IPS-18c (cell line): ENCODE data around the gene CCSER2.
"Not testable (repeated sequence)": the region's sequence is repeated elsewhere in the genome, so short reads cannot be mapped to it uniquely, and the experiment has no call there.

Experiments used
- H3K4me3 ChIP-seq: 2 replicates; pipeline ENCODE4 v1.7.0; 2013; ENCODE audit warnings: low read depth, mild to moderate bottlenecking, low read length, moderate library complexity; ENCODE audit not compliant: insufficient read depth
- H3K9me3 ChIP-seq: one replicate; pipeline ENCODE4 v1.6.1; 2013; ENCODE audit warnings: mild to moderate bottlenecking, low read length, moderate library complexity; ENCODE audit not compliant: control insufficient read depth, insufficient read depth

CCSER2 gene

DNA sequence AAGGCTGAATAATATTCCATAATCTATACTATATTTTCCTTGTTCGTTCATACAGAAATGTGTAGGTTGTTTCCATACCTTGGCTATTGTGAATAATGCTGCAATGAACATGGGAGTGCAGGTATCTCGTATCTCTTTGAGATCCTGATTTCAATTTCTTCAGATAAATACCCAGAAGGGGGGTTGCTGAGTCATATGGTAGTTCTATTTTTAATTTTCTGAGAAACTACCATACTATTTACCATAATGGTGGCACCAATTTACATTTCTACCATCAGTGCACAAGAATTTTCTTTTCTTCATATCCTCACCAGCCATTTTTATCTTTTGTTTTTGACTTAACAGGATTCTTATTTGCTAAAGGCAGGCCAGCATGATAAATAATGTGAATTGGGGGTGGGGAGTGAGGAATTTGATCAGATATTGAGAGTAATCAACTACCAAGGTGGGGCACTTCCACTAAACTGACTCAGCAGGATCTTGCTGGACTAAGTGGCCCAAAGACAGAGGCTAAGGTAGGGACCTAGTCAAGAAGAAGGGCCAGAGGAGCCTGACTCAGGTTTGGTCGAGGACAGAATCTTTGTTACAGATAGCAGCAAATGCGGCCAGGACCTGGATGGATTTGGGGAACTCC, 21.5 kb upstream of the CCSER2 start:
- Histone ChIP-seq H3K9me3 (no peaks in the 10 kb centered on the region), H3K4me3 (no peak overlapping the region)

DNA sequence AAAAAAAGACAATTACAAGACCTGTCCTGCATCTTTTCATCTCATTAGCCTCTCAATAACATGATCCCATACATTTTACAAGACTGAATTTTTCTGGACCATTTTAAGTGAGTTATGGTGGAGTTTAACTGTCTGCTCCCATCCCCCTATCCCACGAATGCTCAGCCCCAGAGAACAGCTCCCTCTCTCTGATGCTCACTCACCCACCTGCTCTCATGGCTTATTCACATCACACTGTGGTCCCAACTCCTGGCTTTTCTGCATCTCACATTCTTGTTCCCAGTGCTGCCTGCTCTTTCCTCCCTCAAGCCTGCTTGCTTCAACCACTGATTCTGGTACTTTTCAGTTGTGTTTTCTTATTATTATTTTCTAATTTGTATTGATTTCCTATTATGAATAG, 20.4 kb upstream of the CCSER2 start:
- H3K4me3 ChIP-seq: no peak overlapping the region
- no peaks in the 10 kb centered on the region for H3K9me3 ChIP-seq

DNA sequence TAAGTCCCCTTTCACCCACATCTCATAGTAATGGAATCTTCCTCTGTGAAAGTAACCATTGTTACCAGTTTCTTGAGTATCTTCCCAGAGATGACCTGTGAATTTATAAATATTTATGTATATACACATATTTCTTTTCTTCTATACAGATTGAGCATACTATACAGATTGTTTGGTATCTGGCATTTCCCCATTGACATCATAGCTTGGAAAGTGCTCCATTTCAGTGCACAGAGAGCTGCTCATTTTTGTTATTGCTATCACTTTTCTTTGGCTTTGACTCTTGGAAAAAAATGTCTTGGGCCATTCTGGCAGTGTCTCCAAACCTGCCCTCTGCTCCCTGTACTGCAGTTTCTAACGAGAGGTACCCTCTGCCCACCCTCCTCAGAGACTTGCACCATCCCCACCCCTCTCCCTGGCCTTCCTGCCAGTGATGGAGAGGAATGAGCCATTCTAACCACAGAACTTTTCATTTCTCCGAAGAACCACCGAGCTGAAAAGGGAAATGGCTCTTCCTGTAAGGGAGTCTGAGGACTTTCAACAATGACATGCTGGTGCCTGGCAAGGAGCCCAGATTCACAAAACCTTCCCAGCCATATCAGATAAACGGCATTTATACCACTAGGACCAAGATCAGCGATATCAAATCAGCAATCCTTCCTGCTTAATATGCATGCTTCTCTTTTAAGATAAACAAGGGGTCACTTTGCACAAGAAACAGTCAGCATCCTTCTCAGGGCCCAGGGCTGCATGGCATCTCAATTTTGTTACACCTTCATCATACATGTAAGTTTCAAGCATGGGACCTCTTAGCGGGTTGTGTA, 19.7 kb upstream of the CCSER2 start:
- no peak overlapping the region for H3K4me3 ChIP-seq
- no peaks in the 10 kb centered on the region for H3K9me3 ChIP-seq

DNA sequence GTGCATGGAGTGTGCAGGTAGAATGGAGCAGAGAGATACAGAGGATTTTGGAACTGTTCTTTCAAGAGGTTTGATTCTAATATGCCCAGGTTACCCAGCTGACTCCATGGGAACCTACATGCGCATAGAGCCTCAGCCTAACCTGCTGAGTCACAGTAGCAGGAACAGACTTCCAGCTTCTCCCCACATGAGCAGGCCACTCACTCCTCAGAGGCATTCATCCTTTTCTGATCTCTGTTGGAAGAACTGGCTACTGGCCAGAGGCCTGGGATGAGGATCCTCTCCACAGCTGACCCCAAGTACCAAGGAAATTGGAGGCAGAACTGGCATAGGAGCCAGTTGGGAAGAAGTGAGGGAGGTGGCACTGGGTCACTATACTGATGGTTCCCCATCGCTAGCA, 17.9 kb upstream of the CCSER2 start:
- Histone ChIP-seq H3K4me3 (no peak overlapping the region), H3K9me3 (peaks cover 2% of the 10 kb centered on the region)

DNA sequence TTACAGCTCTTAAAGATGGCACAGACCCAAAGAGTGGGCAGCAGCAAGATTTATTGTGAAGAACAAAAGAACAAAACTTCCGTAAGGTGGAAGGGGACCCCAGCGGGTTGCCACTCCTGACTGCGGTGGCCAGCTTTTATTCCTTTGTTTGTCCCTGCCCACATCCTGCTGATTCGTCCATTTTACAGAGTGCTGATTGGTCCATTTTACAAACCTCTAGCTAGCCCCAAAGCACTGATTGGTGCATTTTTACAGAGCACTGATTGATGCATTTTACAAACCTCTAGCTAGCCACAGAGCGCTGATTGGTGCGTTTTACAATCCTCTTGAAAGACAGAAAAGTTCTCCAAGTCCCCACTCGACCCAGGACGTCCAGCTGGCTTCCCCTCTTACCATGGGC, 16.8 kb upstream of the CCSER2 start:
- no peak overlapping the region for H3K4me3 ChIP-seq
- H3K9me3 ChIP-seq: peaks cover 2% of the 10 kb centered on the region

DNA sequence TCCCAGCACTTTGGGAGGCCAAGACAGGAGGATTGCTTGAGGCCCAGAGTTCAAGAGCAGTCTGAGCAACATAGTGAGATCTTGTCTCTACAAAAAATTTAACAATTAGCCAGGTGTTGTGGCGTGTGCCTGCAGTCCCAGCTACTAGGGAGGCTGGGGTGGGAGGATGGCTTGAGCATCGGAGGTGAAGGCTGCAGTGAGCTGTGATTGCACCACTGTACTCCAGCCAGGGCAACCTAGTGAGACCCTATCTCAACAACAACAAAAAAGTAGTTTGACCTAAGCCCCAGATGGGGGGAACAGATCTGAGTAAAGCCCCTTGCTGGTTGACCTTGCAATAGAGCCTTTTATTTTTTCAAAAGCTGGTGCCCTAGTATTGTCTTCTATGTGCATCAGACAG, 15.6 kb upstream of the CCSER2 start:
- Histone ChIP-seq H3K9me3 (peaks cover 2% of the 10 kb centered on the region), H3K4me3 (no peak overlapping the region)

DNA sequence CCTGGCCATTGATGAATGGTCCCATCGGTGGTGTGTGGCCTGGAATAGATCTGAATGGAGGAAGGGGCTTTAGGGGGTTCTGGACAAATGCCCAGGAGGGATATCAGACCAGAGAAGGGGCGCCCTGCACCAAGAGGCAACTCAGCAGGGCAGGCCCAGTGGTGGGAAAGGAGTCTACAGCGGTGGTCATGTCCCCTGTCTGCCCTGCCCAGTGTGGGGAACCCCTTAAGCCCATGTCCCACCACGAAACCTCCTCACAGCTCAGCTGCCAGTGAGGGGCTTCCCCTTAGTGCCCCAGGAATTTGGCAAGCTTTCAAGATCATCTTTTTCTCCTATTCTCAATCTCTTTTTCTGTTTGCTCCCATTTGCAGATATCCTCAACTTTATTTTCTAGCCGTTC, 14.1 kb upstream of the CCSER2 start:
- H3K9me3 ChIP-seq: peaks cover 2% of the 10 kb centered on the region
- no peak overlapping the region for H3K4me3 ChIP-seq

DNA sequence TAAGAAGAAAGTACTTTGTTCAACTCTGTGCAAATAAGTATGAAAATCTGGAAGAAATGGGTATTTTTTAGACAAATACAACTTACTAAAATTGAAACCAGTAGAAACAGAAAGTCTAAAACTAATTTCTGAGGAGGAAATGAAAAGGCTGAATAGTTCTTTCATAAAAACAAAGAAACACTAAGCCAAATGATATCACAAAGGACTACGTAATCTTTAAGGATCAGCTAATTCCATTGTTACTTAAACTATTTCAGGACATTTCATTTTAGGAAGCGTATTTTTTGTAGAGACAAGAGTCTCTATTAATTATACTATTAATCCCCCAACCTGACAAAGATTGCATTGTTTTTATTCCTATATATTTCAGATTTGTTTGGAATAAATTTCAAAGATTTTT, 11.2 kb upstream of the CCSER2 start:
- no peak overlapping the region for H3K4me3 ChIP-seq
- peaks cover 2% of the 10 kb centered on the region for H3K9me3 ChIP-seq

DNA sequence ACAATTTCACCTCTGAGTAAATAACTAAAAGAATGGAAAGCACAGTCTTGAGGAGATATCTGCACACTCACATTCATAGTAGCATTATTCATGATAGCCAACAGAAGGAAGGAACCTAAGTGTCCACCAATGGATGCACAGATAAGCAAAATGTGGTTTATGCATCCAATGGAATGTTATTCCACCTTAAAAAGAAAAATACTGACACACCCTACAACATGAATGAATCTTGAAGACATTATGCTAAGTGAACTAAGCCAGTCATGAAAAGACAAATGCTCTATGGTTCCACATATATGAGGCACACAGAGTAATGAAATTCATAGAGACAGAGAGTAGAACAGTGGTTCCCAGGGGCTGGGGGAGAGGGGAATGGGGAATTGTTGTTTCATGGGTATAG, 6.5 kb upstream of the CCSER2 start:
- no peak overlapping the region for H3K4me3 ChIP-seq
- no peaks in the 10 kb centered on the region for H3K9me3 ChIP-seq

DNA sequence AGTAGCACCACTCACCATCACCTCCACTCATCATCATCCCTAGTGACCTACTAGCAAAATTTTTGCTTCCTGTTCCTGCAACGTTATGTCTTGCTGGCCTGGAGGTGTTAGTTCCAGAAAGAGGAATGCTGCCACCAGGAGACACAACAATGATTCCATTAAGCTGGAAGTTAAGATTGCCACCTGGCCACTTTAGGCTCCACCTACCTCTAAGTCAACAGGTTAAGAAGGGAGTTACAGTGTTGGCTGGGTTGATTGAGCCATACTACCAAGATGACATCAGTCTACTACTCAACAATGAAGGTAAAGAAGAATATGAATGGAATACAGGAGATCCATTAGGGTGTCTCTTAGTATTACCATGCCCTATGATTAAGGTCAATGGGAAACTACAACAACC, 4.8 kb upstream of the CCSER2 start:
- not testable (repeated sequence) for H3K9me3 ChIP-seq

DNA sequence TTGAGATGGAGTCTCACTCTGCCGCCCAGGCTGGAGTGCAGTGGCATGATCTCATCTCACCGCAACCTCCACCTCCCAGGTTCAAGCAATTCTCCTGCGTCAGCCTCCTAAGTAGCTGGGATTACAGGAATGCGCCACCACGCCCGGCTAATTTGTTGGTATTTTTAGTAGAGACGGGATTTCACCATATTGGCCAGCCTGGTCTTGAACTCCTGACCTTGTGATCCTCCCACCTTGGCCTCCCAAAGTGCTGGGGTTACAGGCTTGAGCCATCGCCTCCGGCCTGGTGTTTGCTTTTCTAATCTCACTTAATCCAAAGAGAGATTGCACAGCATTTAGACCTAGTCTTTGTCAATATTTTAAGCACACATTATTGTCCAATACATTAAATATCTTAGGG, 1.4 kb upstream of the CCSER2 start:
- not testable (repeated sequence) for H3K9me3 ChIP-seq, H3K4me3 ChIP-seq

More for the DNA sequence above, 4.8 kb upstream of the CCSER2 start:
- not testable (repeated sequence) for H3K4me3 ChIP-seq

DNA sequence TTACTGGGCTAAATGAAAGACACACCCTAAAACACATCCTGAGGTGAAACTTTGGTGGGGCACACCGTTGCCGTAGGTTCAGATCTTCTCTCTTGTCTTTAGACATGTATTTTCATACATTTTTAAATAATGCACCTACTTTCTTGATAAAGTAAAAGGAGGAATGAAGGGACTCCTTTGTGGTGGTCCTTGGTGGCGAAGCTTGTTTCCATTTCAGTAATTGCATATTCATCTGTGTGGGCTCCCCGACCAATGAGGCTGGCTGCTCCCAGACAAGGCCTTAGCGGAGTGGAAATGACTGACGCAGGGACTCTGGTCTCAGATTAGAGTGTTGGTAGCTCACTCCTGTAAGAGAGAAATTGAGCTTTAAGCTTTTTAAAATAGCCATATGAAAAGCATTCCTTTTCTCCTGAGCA, 815 bp downstream of the CCSER2 start:
- H3K9me3 ChIP-seq: no peaks in the 10 kb centered on the region
- peak overlapping the region; percentile 93 for H3K4me3 ChIP-seq

DNA sequence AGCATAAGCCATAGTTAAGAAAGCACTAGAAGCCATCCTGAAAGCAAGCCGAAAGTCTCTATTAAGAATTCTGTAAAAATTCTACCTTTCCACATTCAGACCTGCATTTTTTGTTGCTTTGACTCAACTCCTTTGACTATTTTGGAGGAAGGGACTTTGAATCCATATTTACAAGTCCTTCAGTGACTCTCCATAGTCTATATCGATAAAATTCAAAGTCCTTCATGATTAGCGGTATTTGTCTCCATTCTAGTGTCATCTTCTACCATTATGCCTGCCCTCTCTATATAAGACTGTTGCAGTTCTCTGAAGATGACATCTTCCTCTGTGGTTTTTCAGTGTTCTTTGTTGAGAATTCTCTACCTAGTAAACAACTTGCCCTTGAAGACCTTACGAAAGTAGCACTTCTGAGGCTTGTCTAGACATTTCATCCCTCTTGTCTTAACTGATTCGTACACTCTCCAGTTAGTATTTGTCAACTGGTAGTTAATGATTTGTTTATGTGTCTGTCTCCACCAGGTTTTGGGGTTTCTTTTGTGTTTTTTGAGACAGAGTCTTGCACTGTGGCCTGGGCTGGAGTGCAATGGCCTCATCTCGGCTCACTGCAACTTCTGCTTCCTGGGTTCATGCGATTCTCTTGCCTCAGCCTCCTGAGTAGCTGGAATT, 1.7 kb downstream of the CCSER2 start:
- no peaks in the 10 kb centered on the region for H3K9me3 ChIP-seq
- H3K4me3 ChIP-seq: no peak overlapping the region

DNA sequence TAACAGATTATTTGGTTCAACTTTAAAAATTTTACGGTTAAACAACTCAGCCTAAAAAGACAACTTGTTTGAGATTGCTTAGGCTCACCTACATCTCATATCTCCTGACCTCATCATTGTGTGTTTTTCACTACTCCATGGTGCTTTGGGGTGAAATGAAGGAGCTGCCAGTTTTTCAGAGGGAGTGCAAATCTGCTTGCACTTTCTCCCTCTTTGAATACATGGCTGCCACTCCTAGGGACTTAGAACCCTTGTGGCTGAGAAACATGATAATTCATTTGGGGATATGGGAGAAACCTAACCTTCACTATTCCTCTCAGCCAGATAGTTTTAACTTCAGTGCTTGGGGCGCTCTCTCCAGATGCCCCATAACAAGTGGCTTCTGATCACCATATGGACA, 2.7 kb downstream of the CCSER2 start:
- Histone ChIP-seq H3K4me3 (no peak overlapping the region), H3K9me3 (no peaks in the 10 kb centered on the region)

DNA sequence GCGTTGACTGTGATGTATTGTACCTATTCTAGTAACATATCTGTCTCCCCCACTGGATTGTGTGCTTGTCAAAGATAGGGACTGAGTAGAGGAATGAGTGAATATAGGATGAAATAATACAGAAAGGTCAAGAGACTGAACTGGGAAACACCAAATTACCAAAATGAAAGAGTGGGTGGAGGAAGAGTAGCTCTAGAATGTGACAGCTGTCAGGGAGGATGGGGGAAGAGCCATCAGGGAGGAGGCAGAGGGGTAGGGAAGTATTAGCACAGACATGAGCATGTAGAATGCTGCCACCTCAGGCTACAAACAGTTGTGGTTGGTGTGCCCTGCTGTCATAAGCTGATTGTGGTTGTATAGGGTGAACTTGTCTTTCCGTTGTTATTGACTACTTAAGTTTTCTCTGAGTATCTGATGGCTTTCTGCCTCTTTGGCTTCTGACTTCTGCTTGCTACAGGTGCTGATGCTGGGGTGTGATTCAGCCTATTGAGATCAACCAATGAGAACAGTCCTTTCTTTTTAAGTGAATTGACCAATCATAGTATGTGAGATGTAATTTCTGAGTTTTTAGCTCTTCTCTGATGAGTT, 5.6 kb downstream of the CCSER2 start:
- Histone ChIP-seq H3K4me3 (no peak overlapping the region), H3K9me3 (peaks cover under 1% of the 10 kb centered on the region)

DNA sequence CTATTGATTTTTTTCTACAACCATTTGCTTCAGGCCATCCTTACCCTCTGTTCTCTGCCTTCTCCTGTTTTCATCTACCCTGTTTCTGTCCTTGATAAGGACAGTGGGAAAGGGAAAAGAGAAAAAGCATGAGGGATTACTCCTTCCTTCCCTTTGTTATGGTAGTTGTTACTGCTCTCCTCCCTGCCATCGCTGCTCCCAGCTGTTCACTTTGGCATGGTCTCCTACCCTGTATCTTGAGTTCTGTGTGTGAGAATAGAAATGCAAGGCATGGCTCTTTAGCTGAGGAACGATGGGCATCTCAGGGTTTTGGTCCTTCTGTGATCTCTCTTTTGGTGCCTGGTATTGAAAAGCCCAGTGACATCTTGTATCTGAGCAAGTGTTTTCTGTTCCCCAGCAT, 6.4 kb downstream of the CCSER2 start:
- H3K4me3 ChIP-seq: no peak overlapping the region
- peaks cover 2% of the 10 kb centered on the region for H3K9me3 ChIP-seq

DNA sequence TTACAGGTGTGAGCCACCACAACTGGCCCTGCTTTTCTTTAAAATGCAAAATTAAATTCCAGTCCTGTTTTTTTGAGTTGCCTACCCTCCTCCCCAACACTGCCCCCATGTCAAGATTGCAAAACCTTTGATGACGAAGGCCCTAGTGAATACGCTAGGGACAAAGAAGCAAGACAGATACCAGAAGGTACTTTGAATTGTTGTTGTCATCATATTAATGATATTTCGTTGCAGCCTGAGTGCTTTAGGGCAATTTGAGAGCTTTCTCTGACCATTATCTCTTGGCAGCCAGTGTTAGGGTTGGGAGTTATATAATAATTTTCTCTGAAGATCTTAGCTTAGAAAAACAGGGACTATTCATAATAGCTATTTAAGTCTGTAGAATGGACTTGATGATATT, 7.1 kb downstream of the CCSER2 start:
- H3K4me3 ChIP-seq: no peak overlapping the region
- peaks cover 2% of the 10 kb centered on the region for H3K9me3 ChIP-seq
